ENCODE results near the gene LLGL1. TPM values are rescaled to one million over a fixed set of nuclear protein-coding genes. Genes with fewer than 3 reads are reported as not detected.
A peak's percentile ranks its signal among the peaks of the same experiment; 100 is the strongest.

The LLGL1 gene
- total RNA-seq, 4 donors from 2014 or later = 11.1 to 18.0 (median 14.9) TPM

DNA sequence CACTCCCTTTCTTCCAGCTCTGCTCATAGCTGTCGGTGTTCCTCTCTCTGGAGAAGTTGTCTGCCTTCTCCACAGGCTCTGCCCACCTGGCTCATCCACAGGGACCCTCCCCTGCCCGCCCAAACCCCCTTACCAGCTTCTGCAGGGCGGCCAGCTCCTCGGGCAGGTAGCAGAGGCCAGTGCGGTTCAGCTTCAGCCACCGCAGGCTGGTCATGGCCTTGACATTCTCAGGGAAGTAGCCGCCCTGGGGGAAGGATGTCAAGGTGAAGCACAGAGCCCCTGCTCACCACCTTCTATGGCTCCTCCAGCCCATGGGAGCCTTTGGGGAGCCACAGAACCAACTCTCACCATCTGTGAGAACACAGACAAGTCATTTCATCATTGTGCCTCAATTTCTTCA lies 31.3 kb downstream of the LLGL1 start:
- Histone ChIP-seq H3K4me3 (peak overlapping the region in 1 of 4 donors; percentile 98), H3K27me3 (no peaks in the 10 kb centered on the region), H3K27ac (peak overlapping the region in 3 of 4 donors; percentile 97 to 99 (median 98)), H3K9me3 (no peaks in the 10 kb centered on the region), H3K36me3 (peaks cover 0 to 36% (median 14%) of the 10 kb centered on the region in 4 donors), H3K4me1 (peaks cover 17 to 39% (median 34%) of the 10 kb centered on the region in 4 donors)
- TF ChIP-seq POLR2A (IDR thresholded peaks at IDR 0.05) (no peak), EP300 (IDR thresholded peaks at IDR 0.05; ENCODE audit: low read depth) (no peak), POLR2AphosphoS5 (IDR thresholded peaks at IDR 0.05) (no peak)
- TF ChIP-seq, protein P1, sequence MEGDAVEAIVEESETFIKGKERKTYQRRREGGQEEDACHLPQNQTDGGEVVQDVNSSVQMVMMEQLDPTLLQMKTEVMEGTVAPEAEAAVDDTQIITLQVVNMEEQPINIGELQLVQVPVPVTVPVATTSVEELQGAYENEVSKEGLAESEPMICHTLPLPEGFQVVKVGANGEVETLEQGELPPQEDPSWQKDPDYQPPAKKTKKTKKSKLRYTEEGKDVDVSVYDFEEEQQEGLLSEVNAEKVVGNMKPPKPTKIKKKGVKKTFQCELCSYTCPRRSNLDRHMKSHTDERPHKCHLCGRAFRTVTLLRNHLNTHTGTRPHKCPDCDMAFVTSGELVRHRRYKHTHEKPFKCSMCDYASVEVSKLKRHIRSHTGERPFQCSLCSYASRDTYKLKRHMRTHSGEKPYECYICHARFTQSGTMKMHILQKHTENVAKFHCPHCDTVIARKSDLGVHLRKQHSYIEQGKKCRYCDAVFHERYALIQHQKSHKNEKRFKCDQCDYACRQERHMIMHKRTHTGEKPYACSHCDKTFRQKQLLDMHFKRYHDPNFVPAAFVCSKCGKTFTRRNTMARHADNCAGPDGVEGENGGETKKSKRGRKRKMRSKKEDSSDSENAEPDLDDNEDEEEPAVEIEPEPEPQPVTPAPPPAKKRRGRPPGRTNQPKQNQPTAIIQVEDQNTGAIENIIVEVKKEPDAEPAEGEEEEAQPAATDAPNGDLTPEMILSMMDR (IDR thresholded peaks at IDR 0.05) = no peak
- DNase-seq = no peak
- 90% methylated on average over 7 of the region's 7 CpGs; no CpG with 5 or more reads in 1 of the 2 donors for WGBS, 2 donors (ENCODE audit: low coverage in 1 of 2)
- intact Hi-C loops (cut with DNase I; ENCODE audit: low total_unique reads) = no loop called here
- in situ Hi-C loops (cut with MboI; ENCODE audit: low pct_ligation_motif_present in 1 of 4, low pct_unique_long_range_greater_than_20kb in 1 of 4, low sequenced_read_pairs in 3 of 4) = no loop called here

DNA sequence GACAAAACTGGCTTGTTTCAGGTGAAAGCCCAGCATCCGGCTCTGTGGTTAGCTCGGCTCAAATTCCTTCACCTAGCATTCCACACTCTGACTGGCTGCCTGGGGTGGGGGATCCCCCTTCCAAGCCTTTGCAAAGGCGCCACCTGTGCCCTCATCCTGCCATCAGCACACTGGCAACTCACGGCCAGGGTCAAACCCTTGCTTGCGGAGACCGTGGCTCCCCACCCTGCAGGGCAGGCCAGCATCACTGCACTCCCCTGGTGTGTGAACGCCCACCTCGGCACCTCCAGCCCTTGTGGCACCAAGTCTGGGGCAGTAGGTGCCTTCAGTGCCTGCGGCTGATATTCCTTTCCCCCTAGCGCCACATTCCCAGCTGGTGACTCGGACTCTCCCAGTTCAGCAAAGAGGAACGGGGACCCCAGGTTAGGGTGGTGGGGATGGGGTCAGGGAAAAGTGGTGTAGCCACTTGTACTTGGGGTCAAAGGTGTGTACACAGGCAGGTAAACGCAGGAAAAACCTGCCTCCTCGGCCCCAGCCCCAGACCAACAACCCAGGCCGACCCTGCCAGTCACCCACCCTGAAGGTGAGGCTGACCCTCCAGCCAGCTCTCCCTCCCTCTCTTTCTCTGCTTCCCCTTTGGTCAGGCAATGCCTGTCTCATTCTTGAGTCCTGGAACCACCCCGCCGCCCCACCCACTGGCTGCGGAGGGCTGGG lies 32.0 kb downstream of the LLGL1 start:
- in situ Hi-C loops (cut with MboI; ENCODE audit: low pct_ligation_motif_present in 1 of 4, low pct_unique_long_range_greater_than_20kb in 1 of 4, low sequenced_read_pairs in 3 of 4) = no loop called here
- Histone ChIP-seq H3K36me3 (peaks cover 0 to 29% (median 11%) of the 10 kb centered on the region in 4 donors), H3K4me1 (peaks cover 23 to 46% (median 41%) of the 10 kb centered on the region in 4 donors), H3K27ac (peak overlapping the region; percentile 97 to 99 (median 98)), H3K27me3 (no peaks in the 10 kb centered on the region), H3K4me3 (peak overlapping the region; percentile 95 to 98 (median 98)), H3K9me3 (no peaks in the 10 kb centered on the region)
- 10 to 15% methylated on average over 2 to 15 of the region's 18 CpGs for WGBS, 2 donors (ENCODE audit: low coverage in 1 of 2)
- intact Hi-C loops (cut with DNase I; ENCODE audit: low total_unique reads) = no loop called here
- DNase-seq = peak; percentile 86
- TF ChIP-seq, protein P1 (IDR thresholded peaks at IDR 0.05) = no peak
- no peak for TF ChIP-seq EP300 (IDR thresholded peaks at IDR 0.05; ENCODE audit: low read depth)
- TF ChIP-seq POLR2A (IDR thresholded peaks at IDR 0.05) = no peak
- no peak for TF ChIP-seq POLR2AphosphoS5 (IDR thresholded peaks at IDR 0.05)

GRCh38 chr17:18257982-18258355 lies 32.5 kb downstream of the LLGL1 start:
- H3K4me3 ChIP-seq = peak overlapping the region; percentile 95 to 98 (median 98)
- peak; percentile 79 for DNase-seq
- H3K27me3 ChIP-seq = no peaks in the 10 kb centered on the region
- in situ Hi-C loops (cut with MboI; ENCODE audit: low pct_ligation_motif_present in 1 of 4, low pct_unique_long_range_greater_than_20kb in 1 of 4, low sequenced_read_pairs in 3 of 4) = no loop called here
- no peaks in the 10 kb centered on the region for H3K9me3 ChIP-seq
- H3K36me3 ChIP-seq = peaks cover 0 to 24% (median 9%) of the 10 kb centered on the region in 4 donors
- H3K4me1 ChIP-seq = peaks cover 26 to 50% (median 45%) of the 10 kb centered on the region in 4 donors
- intact Hi-C loops (cut with DNase I; ENCODE audit: low total_unique reads) = no loop called here
- no peak for TF ChIP-seq EP300 (IDR thresholded peaks at IDR 0.05; ENCODE audit: low read depth)
- TF ChIP-seq, protein P1 (IDR thresholded peaks at IDR 0.05) = no peak
- TF ChIP-seq POLR2A (IDR thresholded peaks at IDR 0.05) = peak; percentile 70
- peak; percentile 7 to 77 (median 60) for TF ChIP-seq POLR2AphosphoS5 (IDR thresholded peaks at IDR 0.05)
- H3K27ac ChIP-seq = peak overlapping the region; percentile 97 to 99 (median 98)
- 0 to 20% methylated on average over 1 to 4 of the region's 16 CpGs for WGBS, 2 donors (ENCODE audit: low coverage in 1 of 2)

- WGBS, 2 donors (ENCODE audit: low coverage in 1 of 2) = 1% methylated on average over 43 of the region's 71 CpGs; no CpG with 5 or more reads in 1 of the 2 donors
- Histone ChIP-seq H3K4me1 (peaks cover 26 to 50% (median 45%) of the 10 kb centered on the region in 4 donors), H3K9me3 (no peaks in the 10 kb centered on the region), H3K27ac (peak within 1 kb of the TSS; percentile 97 to 99 (median 98)), H3K4me3 (peak within 1 kb of the TSS; percentile 95 to 98 (median 98)), H3K27me3 (no peaks in the 10 kb centered on the region), H3K36me3 (peaks cover 0 to 19% (median 8%) of the 10 kb centered on the region in 4 donors)
- peak; percentile 71 to 89 (median 78) for TF ChIP-seq POLR2AphosphoS5 (IDR thresholded peaks at IDR 0.05)
- peak; percentile 60 for TF ChIP-seq POLR2A (IDR thresholded peaks at IDR 0.05)
- TF ChIP-seq, protein P1 (IDR thresholded peaks at IDR 0.05) = no peak
- TF ChIP-seq EP300 (IDR thresholded peaks at IDR 0.05; ENCODE audit: low read depth) = no peak
- in situ Hi-C loops (cut with MboI; ENCODE audit: low pct_ligation_motif_present in 1 of 4, low pct_unique_long_range_greater_than_20kb in 1 of 4, low sequenced_read_pairs in 3 of 4) = no loop called here
- intact Hi-C loops (cut with DNase I; ENCODE audit: low total_unique reads) = no loop called here
- DNase-seq = peak; percentile 71
These were observed 33.1 kb downstream of the LLGL1 start, which contains the start of gene FLII for GRCh38 chr17:18258356-18259038. TSS of gene FLII (minus strand) at chr17:18258738. CDS start at chr17:18258690, 48 bp downstream.

Measured in transverse colon (tissue), 4 donors.